ENCODE results near the gene DDX51. TPM values are rescaled to one million over a fixed set of nuclear protein-coding genes. Genes with fewer than 3 reads are reported as not detected.

Gene DDX51
- total RNA-seq, 1 experiment from 2014 or later: 29.3 TPM

DNA sequence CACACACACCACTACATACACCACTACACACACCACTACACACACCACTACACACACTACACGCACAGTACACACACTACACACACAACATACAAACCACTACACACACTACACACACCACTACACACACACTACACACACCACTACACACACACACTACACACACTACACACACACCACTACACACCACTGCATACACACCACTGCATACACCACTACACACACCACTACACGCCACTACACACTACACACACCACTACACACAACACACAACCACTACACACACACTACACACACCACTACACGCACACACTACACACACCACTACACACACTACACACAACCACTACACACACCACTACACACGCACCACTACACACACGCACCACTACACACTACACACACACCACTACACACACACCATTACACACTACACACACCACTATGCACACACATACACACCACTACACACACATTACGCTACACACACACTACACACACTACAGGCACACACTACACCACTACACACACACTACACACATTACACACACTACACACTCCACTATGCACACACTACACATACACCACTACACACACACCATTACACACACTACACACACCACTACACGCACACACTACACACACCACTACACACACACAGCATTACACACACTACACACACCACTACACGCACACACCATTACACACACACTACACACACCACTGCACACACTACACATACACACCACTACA lies 12.6 kb upstream of the DDX51 start:
- no peak for DNase-seq (ENCODE audit: low read depth, low spot score)
- BruUV-seq (replicated peaks): no TSS peak
- ChIA-PET CTCF (no interaction called here), POLR2A (no interaction called here)
- H3K27me3 ChIP-seq (ENCODE audit: control insufficient read depth, insufficient read depth, low read length): no peaks in the 10 kb centered on the region
- no peaks in the 10 kb centered on the region for H3K4me1 ChIP-seq (ENCODE audit: control insufficient read depth, insufficient read depth, low read length)
- no peaks in the 10 kb centered on the region for H3K36me3 ChIP-seq (ENCODE audit: control insufficient read depth, insufficient read depth, low read length)
- no peak for ATAC-seq
- in situ Hi-C loops (cut with HindIII; ENCODE audit: low pct_unique_long_range_greater_than_20kb, low sequenced_read_pairs) (no loop called here), intact Hi-C loops (cut with micrococcal nuclease; ENCODE audit: unreplicated experiment) (loop anchor here (10.0 kb wide), 2 partner anchors 58 to 248 kb away; no protein-coding TSS in a partner anchor)
- TF ChIP-seq, protein P1, sequence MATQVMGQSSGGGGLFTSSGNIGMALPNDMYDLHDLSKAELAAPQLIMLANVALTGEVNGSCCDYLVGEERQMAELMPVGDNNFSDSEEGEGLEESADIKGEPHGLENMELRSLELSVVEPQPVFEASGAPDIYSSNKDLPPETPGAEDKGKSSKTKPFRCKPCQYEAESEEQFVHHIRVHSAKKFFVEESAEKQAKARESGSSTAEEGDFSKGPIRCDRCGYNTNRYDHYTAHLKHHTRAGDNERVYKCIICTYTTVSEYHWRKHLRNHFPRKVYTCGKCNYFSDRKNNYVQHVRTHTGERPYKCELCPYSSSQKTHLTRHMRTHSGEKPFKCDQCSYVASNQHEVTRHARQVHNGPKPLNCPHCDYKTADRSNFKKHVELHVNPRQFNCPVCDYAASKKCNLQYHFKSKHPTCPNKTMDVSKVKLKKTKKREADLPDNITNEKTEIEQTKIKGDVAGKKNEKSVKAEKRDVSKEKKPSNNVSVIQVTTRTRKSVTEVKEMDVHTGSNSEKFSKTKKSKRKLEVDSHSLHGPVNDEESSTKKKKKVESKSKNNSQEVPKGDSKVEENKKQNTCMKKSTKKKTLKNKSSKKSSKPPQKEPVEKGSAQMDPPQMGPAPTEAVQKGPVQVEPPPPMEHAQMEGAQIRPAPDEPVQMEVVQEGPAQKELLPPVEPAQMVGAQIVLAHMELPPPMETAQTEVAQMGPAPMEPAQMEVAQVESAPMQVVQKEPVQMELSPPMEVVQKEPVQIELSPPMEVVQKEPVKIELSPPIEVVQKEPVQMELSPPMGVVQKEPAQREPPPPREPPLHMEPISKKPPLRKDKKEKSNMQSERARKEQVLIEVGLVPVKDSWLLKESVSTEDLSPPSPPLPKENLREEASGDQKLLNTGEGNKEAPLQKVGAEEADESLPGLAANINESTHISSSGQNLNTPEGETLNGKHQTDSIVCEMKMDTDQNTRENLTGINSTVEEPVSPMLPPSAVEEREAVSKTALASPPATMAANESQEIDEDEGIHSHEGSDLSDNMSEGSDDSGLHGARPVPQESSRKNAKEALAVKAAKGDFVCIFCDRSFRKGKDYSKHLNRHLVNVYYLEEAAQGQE (IDR thresholded peaks at IDR 0.05; ENCODE audit: insufficient read depth in 1 of 2, low read depth in 2 of 2, low read length in 1 of 2): no peak
- TF ChIP-seq POLR2AphosphoS5 (IDR thresholded peaks at IDR 0.05; ENCODE audit: low read depth, low read length) (no peak), SIN3A (IDR thresholded peaks at IDR 0.05; ENCODE audit: borderline replicate concordance, insufficient read depth, low read depth, low read length) (no peak)
- TF ChIP-seq, protein P2, sequence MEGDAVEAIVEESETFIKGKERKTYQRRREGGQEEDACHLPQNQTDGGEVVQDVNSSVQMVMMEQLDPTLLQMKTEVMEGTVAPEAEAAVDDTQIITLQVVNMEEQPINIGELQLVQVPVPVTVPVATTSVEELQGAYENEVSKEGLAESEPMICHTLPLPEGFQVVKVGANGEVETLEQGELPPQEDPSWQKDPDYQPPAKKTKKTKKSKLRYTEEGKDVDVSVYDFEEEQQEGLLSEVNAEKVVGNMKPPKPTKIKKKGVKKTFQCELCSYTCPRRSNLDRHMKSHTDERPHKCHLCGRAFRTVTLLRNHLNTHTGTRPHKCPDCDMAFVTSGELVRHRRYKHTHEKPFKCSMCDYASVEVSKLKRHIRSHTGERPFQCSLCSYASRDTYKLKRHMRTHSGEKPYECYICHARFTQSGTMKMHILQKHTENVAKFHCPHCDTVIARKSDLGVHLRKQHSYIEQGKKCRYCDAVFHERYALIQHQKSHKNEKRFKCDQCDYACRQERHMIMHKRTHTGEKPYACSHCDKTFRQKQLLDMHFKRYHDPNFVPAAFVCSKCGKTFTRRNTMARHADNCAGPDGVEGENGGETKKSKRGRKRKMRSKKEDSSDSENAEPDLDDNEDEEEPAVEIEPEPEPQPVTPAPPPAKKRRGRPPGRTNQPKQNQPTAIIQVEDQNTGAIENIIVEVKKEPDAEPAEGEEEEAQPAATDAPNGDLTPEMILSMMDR (IDR thresholded peaks at IDR 0.05): no peak
- H3K27ac ChIP-seq (ENCODE audit: low read length): no peak overlapping the region
- no peak overlapping the region for H3K4me3 ChIP-seq (ENCODE audit: low read depth in 2 of 2, low read length in 2 of 2)
- H3K9me3 ChIP-seq (ENCODE audit: control insufficient read depth, insufficient read depth, low read depth, low read length): no peaks in the 10 kb centered on the region

DNA sequence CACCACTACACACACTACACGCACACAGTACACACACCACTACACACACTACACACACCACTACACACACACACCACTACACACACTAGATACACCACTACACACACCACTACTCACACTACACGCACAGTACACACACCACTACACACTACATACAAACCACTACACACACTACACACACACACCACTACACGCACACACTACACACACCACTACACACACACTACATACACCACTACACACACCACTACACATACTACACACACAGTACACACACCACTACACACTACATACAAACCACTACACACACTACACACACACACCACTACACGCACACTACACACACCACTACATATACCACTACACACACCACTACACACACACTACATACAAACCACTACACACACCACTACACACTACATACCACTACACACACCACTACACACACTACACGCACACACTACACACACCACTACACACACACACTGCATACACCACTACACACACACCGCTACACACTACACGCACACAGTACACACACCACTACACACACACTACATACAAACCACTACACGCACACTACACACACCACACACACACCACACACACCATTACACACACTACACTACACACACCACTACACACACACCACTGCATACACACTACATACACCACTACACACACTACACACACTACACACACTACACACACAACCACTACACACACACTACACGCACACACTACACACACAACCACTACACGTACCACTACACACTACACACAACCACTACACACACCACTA lies 11.9 kb upstream of the DDX51 start:
- Histone ChIP-seq H3K4me3 (ENCODE audit: low read depth in 2 of 2, low read length in 2 of 2) (no peak overlapping the region), H3K36me3 (ENCODE audit: control insufficient read depth, insufficient read depth, low read length) (no peaks in the 10 kb centered on the region), H3K4me1 (ENCODE audit: control insufficient read depth, insufficient read depth, low read length) (no peaks in the 10 kb centered on the region), H3K27ac (ENCODE audit: low read length) (no peak overlapping the region), H3K9me3 (ENCODE audit: control insufficient read depth, insufficient read depth, low read depth, low read length) (no peaks in the 10 kb centered on the region), H3K27me3 (ENCODE audit: control insufficient read depth, insufficient read depth, low read length) (no peaks in the 10 kb centered on the region)
- TF ChIP-seq, protein P1 (IDR thresholded peaks at IDR 0.05; ENCODE audit: insufficient read depth in 1 of 2, low read depth in 2 of 2, low read length in 1 of 2): no peak
- TF ChIP-seq POLR2AphosphoS5 (IDR thresholded peaks at IDR 0.05; ENCODE audit: low read depth, low read length): no peak
- TF ChIP-seq SIN3A (IDR thresholded peaks at IDR 0.05; ENCODE audit: borderline replicate concordance, insufficient read depth, low read depth, low read length): no peak
- TF ChIP-seq TCF7L2 (IDR thresholded peaks at IDR 0.05; ENCODE audit: low read depth, low read length): no peak
- TF ChIP-seq, protein P2 (IDR thresholded peaks at IDR 0.05): no peak
- ChIA-PET CTCF (no interaction called here), POLR2A (no interaction called here)
- intact Hi-C loops (cut with micrococcal nuclease; ENCODE audit: unreplicated experiment): loop anchor here (10.0 kb wide), 2 partner anchors 59 to 249 kb away; no protein-coding TSS in a partner anchor
- DNase-seq (ENCODE audit: low read depth, low spot score) (no peak), ATAC-seq (no peak)
- no TSS peak for BruUV-seq (replicated peaks)
- in situ Hi-C loops (cut with HindIII; ENCODE audit: low pct_unique_long_range_greater_than_20kb, low sequenced_read_pairs): no loop called here

All from Panc1 (cell line).